ENCODE measurements around the gene ITPKA. TPM values are rescaled to one million over a fixed set of nuclear protein-coding genes. Genes with fewer than 3 reads are reported as not detected.

The ITPKA gene
- polyA plus RNA-seq, 2 of the 4 experiments (the other 2 are of a cell fraction): 0.52 to 1.1 TPM

DNA sequence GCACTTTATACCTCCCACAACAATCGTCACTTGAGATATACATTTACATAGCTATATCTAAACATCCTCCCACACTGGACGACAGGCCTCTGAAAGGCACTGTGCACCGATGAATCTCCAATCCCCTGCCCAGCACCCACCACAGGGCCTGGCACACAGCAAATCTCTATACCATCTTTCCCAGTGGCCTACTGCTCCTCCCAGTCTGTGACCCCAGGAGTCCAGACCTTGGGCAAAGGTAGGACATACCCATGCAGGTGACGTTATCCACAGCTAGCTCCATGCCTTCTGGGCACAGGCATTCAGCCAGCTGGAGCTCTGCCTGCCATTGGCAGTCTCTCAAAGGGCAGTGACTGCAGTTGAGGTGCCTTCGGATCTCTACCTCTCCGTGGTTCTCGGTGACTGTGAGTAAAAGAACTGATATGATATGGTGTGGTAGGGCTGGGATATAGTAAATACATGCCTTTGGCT lies 14.2 kb downstream of the ITPKA start:
- no peaks in the 10 kb centered on the region for H3K4me1 ChIP-seq
- ChIA-PET CTCF (interaction anchor here (1.1 kb wide), 1 partner anchor 20 kb away, joined by 3 read pairs; no protein-coding TSS in a partner anchor), POLR2A (no interaction called here)
- FAIRE-seq: no peak
- no peak overlapping the region for H3K27ac ChIP-seq
- WGBS (ENCODE audit: missing lambda C conversion rate): 64% methylated on average over 7 of the region's 7 CpGs
- TF ChIP-seq REST (IDR thresholded peaks at IDR 0.05) (no peak), CBX2 (IDR thresholded peaks at IDR 0.05; ENCODE audit: borderline replicate concordance, low read depth) (no peak), KDM1A (IDR thresholded peaks at IDR 0.05; ENCODE audit: low read depth) (no peak), EHF (CRISPR knock-in tag; IDR thresholded peaks at IDR 0.05) (no peak), MAZ (IDR thresholded peaks at IDR 0.05; ENCODE audit: borderline replicate concordance, low read depth, low read length) (no peak), JUNB (IDR thresholded peaks at IDR 0.05) (no peak), NFE2L2 (conservative IDR thresholded peaks at IDR 0.05; ENCODE audit: low read length) (no peak), ZNF302 (CRISPR knock-in tag; IDR thresholded peaks at IDR 0.05) (no peak), PBX3 (IDR thresholded peaks at IDR 0.05) (no peak), ESRRA (IDR thresholded peaks at IDR 0.05; ENCODE audit: borderline replicate concordance, low read length) (no peak), TFCP2L1 (CRISPR knock-in tag; IDR thresholded peaks at IDR 0.05) (no peak), CBX8 (IDR thresholded peaks at IDR 0.05) (no peak), HEYL (CRISPR knock-in tag; IDR thresholded peaks at IDR 0.05) (no peak), CHD4 (IDR thresholded peaks at IDR 0.05; ENCODE audit: borderline replicate concordance) (no peak), PHF8 (IDR thresholded peaks at IDR 0.05; ENCODE audit: borderline replicate concordance, low read depth) (no peak), HDAC2 (IDR thresholded peaks at IDR 0.05) (no peak), HOXA7 (CRISPR knock-in tag; IDR thresholded peaks at IDR 0.05) (no peak)
- TF ChIP-seq, protein P1, sequence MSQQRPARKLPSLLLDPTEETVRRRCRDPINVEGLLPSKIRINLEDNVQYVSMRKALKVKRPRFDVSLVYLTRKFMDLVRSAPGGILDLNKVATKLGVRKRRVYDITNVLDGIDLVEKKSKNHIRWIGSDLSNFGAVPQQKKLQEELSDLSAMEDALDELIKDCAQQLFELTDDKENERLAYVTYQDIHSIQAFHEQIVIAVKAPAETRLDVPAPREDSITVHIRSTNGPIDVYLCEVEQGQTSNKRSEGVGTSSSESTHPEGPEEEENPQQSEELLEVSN (IDR thresholded peaks at IDR 0.05; ENCODE audit: borderline replicate concordance, low read depth): no peak
- TF ChIP-seq, protein P2, sequence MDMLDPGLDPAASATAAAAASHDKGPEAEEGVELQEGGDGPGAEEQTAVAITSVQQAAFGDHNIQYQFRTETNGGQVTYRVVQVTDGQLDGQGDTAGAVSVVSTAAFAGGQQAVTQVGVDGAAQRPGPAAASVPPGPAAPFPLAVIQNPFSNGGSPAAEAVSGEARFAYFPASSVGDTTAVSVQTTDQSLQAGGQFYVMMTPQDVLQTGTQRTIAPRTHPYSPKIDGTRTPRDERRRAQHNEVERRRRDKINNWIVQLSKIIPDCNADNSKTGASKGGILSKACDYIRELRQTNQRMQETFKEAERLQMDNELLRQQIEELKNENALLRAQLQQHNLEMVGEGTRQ (IDR thresholded peaks at IDR 0.05): no peak
- no peak overlapping the region for H3K4me3 ChIP-seq
- no peak overlapping the region for H3K4me2 ChIP-seq
- ATAC-seq: no peak
- DNase-seq (ENCODE audit: low read depth in 1 of 2, low spot score in 1 of 2): no peak
- no peaks in the 10 kb centered on the region for H3K9me3 ChIP-seq

DNA sequence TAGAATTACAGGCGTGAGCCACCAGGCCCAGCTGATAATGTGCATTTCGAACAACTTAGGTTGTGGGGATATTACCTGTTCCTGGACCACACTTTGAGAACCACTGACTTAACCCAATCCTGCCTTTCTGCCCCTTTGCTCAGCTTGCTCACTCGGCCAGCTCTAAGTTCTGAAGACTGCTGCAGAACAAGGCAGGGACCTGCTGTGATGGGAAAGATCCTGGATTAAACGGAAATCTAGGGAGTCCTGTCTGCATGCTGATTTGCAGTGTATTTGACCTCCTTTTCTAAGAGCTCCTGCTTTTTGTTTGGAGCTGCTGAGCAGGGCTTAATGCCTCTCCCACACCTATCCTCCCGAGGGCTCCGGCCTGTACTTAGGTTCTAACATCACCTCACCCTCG lies 17.1 kb downstream of the ITPKA start:
- no peak overlapping the region for H3K4me2 ChIP-seq
- no peaks in the 10 kb centered on the region for H3K4me1 ChIP-seq
- TF ChIP-seq CHD2 (IDR thresholded peaks at IDR 0.05; ENCODE audit: low read length, partially characterized antibody) (no peak), EHF (CRISPR knock-in tag; IDR thresholded peaks at IDR 0.05) (no peak), CHD4 (IDR thresholded peaks at IDR 0.05; ENCODE audit: borderline replicate concordance) (no peak)
- TF ChIP-seq, protein P3, sequence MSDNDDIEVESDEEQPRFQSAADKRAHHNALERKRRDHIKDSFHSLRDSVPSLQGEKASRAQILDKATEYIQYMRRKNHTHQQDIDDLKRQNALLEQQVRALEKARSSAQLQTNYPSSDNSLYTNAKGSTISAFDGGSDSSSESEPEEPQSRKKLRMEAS (IDR thresholded peaks at IDR 0.05): no peak
- TF ChIP-seq, protein P1 (IDR thresholded peaks at IDR 0.05; ENCODE audit: borderline replicate concordance, low read depth): no peak
- no peak for ATAC-seq
- POLR2A ChIA-PET: no interaction called here
- H3K27ac ChIP-seq: no peak overlapping the region
- no peak for FAIRE-seq
- DNase-seq (ENCODE audit: low read depth in 1 of 2, low spot score in 1 of 2): no peak
- H3K9me3 ChIP-seq: no peaks in the 10 kb centered on the region
- CTCF ChIA-PET: interaction anchor here (0.6 kb wide), 1 partner anchor 100 kb away, joined by 3 read pairs; no protein-coding TSS in a partner anchor
- H3K4me3 ChIP-seq: no peak overlapping the region
- WGBS (ENCODE audit: missing lambda C conversion rate): 83% methylated on average over 7 of the region's 7 CpGs
